Hematopoietic multipotent progenitor cell (in vitro differentiated cells): ENCODE measurements around the gene NPR2. TPM values are rescaled to one million over a fixed set of nuclear protein-coding genes. Genes with fewer than 3 reads are reported as not detected.

ENCODE experiments used
- DNase-seq, 3 donors: peaks; one replicate each; pipeline ENCODE4 v3.0.0-alpha.2; 2011 to 2015; ENCODE audit warnings: low read depth in 2 of 3, low spot score in 2 of 3
- small RNA-seq: library from RNA; depleted of rRNA; stranded (forward); fragments of <200 nt; gene quantifications from one replicate; pipeline ENCODE3, GENCODE V24; 2012
- total RNA-seq: library from RNA; depleted of rRNA; stranded (reverse); fragments of >200 nt; gene quantifications from one replicate; pipeline ENCODE4 v1.2.3, GENCODE V29; 2012

The NPR2 gene
- total RNA-seq, 1 donor: 1.6 TPM

DNA sequence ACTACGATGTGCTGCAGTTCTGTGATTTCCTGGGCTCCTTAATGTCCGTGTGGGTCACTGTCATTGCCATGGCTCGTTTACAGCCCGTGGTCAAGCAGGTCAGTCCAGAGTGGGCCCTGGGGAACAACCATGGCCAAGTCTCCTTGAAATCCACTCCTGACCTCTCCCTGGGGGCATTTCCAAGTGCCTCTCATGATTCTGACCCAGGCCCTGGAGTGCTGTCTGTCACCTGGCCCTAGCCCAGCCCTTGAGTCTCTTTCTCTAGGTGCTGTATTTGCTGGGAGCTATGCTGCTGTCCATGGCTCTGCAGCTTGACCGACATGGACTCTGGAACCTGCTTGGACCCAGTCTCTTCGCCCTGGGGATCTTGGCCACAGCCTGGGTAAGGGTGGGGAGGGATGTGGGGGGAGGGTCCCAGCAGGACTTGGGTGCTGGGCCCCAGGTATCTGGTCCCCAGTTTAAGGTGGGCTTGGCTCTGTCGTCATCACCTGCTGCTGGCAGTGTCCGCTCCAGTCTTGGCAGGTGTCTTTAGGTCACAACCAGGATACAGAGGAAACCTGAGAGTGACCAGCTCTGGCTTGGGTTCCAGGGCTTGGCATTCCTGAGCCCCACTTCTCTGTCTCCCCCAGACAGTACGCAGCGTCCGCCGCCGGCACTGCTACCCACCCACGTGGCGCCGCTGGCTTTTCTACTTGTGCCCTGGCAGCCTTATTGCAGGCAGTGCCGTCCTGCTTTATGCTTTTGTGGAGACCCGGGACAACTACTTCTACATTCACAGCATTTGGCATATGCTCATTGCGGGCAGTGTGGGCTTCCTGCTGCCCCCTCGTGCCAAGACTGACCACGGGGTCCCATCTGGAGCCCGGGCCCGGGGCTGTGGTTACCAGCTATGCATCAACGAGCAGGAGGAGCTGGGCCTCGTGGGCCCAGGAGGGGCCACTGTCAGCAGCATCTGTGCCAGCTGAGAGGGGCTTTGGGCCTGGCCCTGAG is 61.8 kb downstream of the NPR2 start:
- DNase-seq: no peak

DNA sequence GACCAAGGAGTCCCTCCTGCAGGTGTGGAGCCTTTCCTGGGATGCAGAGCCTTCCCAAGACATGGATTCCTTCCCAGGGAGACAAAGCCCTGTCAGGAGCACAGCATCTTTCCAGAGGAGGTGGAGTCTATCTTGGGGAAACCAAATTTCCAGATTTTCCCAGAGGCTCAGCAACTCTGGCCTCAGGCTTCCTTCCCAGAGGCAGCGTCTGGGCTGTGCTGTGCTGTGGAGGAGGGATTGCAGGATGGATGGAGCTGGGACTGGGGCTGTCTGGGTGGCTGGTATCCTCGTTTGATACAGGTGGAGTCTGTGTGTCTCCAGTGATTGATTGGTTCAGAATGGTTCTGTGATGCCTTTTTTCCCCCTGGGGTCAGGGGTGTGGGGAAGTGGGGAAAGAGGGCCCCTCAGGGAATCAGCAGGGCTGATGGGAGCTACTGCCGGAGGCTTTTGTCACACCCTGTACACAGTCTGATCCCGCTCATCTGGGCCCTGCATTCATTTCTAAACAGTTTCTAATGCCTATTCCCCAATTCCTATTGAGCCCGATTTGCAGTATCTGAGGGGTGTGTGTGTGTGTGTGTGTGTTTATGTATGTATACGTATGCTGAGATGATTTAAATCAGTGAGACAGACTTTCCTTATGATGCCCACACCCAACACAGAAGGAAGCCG is 62.8 kb downstream of the NPR2 start:
- DNase-seq: no peak

DNA sequence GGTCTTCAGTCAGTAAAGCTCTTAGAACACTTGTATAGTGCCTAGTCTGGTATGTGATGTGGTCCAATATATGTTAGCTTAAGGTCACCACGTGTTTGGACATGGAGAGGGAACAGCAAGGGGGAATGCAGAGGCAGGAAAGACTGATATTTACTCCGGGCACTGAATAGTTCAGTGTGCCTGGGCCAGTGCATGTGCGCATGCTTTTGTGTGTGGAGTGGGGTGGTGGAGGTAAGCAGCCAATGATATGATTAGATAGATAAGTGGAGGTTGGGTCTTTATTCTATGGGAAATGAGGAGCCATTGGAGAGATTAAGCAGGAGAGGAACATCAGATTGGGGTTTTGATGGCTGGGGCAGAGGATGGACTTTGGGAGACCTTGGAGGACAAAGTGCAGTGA is 64.8 kb downstream of the NPR2 start:
- no peak for DNase-seq

DNA sequence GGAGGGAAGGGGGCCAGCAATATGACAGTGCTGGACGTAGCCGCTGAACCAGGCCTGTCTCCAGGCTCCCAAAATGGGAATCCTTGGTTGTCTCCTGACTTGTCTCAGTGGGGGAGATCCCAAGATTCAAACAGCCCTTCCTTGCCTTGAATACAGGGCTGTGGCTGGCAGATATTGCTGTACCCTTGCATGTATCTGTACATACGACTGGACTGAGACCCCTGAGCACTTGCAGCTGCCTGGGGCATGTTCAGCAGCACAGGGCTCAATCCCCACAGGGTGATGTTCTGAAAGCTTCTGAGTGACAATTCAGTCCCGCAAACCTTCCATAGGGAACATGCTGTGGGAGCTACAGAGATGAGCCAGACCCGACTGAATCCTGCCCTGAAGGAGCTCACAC is 65.5 kb downstream of the NPR2 start:
- no peak for DNase-seq

DNA sequence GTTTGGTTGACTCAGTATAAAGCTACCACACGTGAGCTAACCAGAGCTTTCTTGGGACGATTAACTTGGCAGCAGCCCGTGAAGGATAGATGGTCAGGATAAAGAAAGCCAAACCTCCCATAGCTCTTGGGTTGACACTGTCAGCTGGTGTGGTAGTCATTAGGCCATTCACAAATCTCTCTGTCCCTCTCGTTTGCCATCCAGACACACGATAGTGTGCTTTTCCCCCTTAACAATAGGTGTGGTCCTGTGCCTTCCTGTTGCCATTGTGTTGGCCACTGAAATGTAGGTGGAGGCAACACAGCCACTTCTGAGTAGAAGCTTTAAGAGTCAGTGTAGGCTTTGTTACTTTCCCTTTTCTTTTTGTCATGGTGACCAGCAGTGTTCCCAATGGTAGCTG is 67.1 kb downstream of the NPR2 start:
- no peak for DNase-seq

Small RNA genes lying within 50 kb of the gene (small RNA-seq; reads per million reads assigned to genes)
- gene HINT2: not detected

Other genes with a start within 250 kb of the NPR2 start
- gene TESK1, start 186.3 kb upstream of the NPR2 start, total RNA-seq: 13.2 TPM
- 6.7 TPM for gene CD72, start 173.2 kb upstream of the NPR2 start, total RNA-seq
- 0.54 TPM for gene SIT1, start 140.7 kb upstream of the NPR2 start, total RNA-seq
- 38,740 TPM for gene RMRP, start 133.6 kb upstream of the NPR2 start, total RNA-seq
- 5.7 TPM for gene CCDC107, start 133.3 kb upstream of the NPR2 start, total RNA-seq
- 1.3 TPM for gene ARHGEF39, start 126.4 kb upstream of the NPR2 start, total RNA-seq
- gene CA9, start 117.7 kb upstream of the NPR2 start, total RNA-seq: 0.81 TPM
- gene TPM2, start 101.7 kb upstream of the NPR2 start, total RNA-seq: 5.7 TPM
- 414 TPM for gene TLN1, start 59.4 kb upstream of the NPR2 start, total RNA-seq
- gene CREB3, start 58.9 kb upstream of the NPR2 start, total RNA-seq: 25.0 TPM
- 41.5 TPM for gene GBA2, start 42.4 kb upstream of the NPR2 start, total RNA-seq
- gene RGP1, start 42.3 kb upstream of the NPR2 start, total RNA-seq: 16.7 TPM
- gene MSMP, start 37.3 kb upstream of the NPR2 start, total RNA-seq: 2.4 TPM
- gene SPAG8, start 20.7 kb downstream of the NPR2 start, total RNA-seq: 3.2 TPM
- 22.6 TPM for gene HINT2, start 23.5 kb downstream of the NPR2 start, total RNA-seq
- not detected for gene FAM221B, start 37.1 kb downstream of the NPR2 start, total RNA-seq
- 1.1 TPM for gene TMEM8B, start 37.6 kb downstream of the NPR2 start, total RNA-seq
- not detected for gene OR13J1, start 78.8 kb downstream of the NPR2 start, total RNA-seq
- not detected for gene HRCT1, start 114.6 kb downstream of the NPR2 start, total RNA-seq
- under 0.01 TPM for gene SPAAR, start 117.9 kb downstream of the NPR2 start, total RNA-seq
- gene OR2S2, start 166.6 kb downstream of the NPR2 start, total RNA-seq: not detected
- gene RECK, start 245.3 kb downstream of the NPR2 start, total RNA-seq: 3.8 TPM